Small intestine (tissue), 7 donors: ENCODE data around the gene SHISA6. TPM values are rescaled to one million over a fixed set of nuclear protein-coding genes. Genes with fewer than 3 reads are reported as not detected.
"Not testable (repeated sequence)": the region's sequence is repeated elsewhere in the genome, so short reads cannot be mapped to it uniquely, and the experiment has no call there.

Experiments used
- DNase-seq, 2 donors: peaks; one replicate each; pipeline versions ENCODE4 v3.0.0 to v3.0.0-alpha.2; 2013
- FAIRE-seq: peaks from 2 replicates; lab custom pipeline; 2012; peaks lifted over from hg19 to GRCh38; lab: Jason Lieb, UNC
- H3K27ac ChIP-seq, 3 donors: one replicate each; pipeline ENCODE4 v1.5.1; 2013; ENCODE audit warnings: low read length in 2 of 3, mild to moderate bottlenecking in 2 of 3, control low read depth in 1 of 3, inconsistent platforms in 1 of 3, low read depth in 1 of 3, moderate library complexity in 1 of 3
- H3K27me3 ChIP-seq, 3 donors: one replicate each; pipeline ENCODE4 v1.6.1; 2013; ENCODE audit warnings: low read length in 3 of 3, inconsistent platforms in 1 of 3; ENCODE audit not compliant: control insufficient read depth in 3 of 3, insufficient read depth in 3 of 3
- H3K36me3 ChIP-seq, 3 donors: one replicate each; pipeline ENCODE4 v1.6.1; 2013; ENCODE audit warnings: low read length in 3 of 3, inconsistent platforms in 1 of 3, low read depth in 1 of 3, mild to moderate bottlenecking in 1 of 3, moderate library complexity in 1 of 3; ENCODE audit not compliant: control insufficient read depth in 3 of 3, insufficient read depth in 2 of 3
- H3K4me1 ChIP-seq, 3 donors: one replicate each; pipeline ENCODE4 v1.6.1; 2013; ENCODE audit warnings: low read length in 2 of 3, inconsistent platforms in 1 of 3, low read depth in 1 of 3, mild to moderate bottlenecking in 1 of 3, moderate library complexity in 1 of 3; ENCODE audit not compliant: control insufficient read depth in 3 of 3, insufficient read depth in 2 of 3
- H3K4me3 ChIP-seq, 3 donors: one replicate each; pipeline ENCODE4 v1.5.1; 2013; ENCODE audit warnings: low read length in 3 of 3, control low read depth in 1 of 3, inconsistent platforms in 1 of 3, low read depth in 1 of 3, mild to moderate bottlenecking in 1 of 3, moderate library complexity in 1 of 3
- H3K9me3 ChIP-seq, 2 donors: one replicate each; pipeline ENCODE4 v1.6.1; 2013; ENCODE audit warnings: low read depth in 1 of 2, low read length in 1 of 2; ENCODE audit not compliant: control insufficient read depth in 2 of 2, insufficient read depth in 1 of 2
- WGBS, 3 donors: extraction: QIAGEN DNeasy Blood & Tissue Kit; methylation state at CpG; one replicate each; pipeline ENCODE4 v1.1.7; 2013; 5-methylcytosine and 5-hydroxymethylcytosine counted together
- polyA plus RNA-seq, 4 donors: library from polyadenylated mRNA; stranded (reverse) in 3 of 4; unstranded in 1 of 4; fragments of 200-250 nt in 3 of 4; fragments of 120-200 nt in 1 of 4; gene quantifications; one replicate each; pipeline versions ENCODE4 v1.2.1 to v1.2.3, GENCODE V29; 2013
- donor health status: healthy with polysubstance abuse.
- donor health status: control.
- donor health status: control.
- donor health status: Bipolar disorder and iron deficiency.
- donor health status: healthy.

Gene SHISA6
- polyA plus RNA-seq, 4 donors: 0.04 to 0.24 TPM; not detected in 2

GRCh38 chr17:11309033-11309432, 68.0 kb downstream of the SHISA6 start:
- no peak for DNase-seq
- FAIRE-seq: no peak
- H3K36me3 ChIP-seq: no peaks in the 10 kb centered on the region
- no peak overlapping the region for H3K4me3 ChIP-seq
- no peaks in the 10 kb centered on the region for H3K27me3 ChIP-seq
- no peak overlapping the region for H3K27ac ChIP-seq
- WGBS, 3 donors: 71 to 82% (median 71%) methylated on average over 3 of the region's 3 CpGs
- H3K9me3 ChIP-seq: no peaks in the 10 kb centered on the region
- H3K4me1 ChIP-seq: no peaks in the 10 kb centered on the region

- Histone ChIP-seq H3K4me3 (no peak overlapping the region), H3K36me3 (no peaks in the 10 kb centered on the region), H3K27ac (no peak overlapping the region), H3K27me3 (no peaks in the 10 kb centered on the region), H3K4me1 (no peaks in the 10 kb centered on the region), H3K9me3 (no peaks in the 10 kb centered on the region)
- no peak for DNase-seq
- FAIRE-seq: no peak
Observed at GRCh38 chr17:11309850-11310249, 68.8 kb downstream of the SHISA6 start.

GRCh38 chr17:11316451-11316850, 75.4 kb downstream of the SHISA6 start:
- DNase-seq, H3K9me3 ChIP-seq, H3K27me3 ChIP-seq, H3K4me1 ChIP-seq, FAIRE-seq, H3K36me3 ChIP-seq, H3K27ac ChIP-seq, H3K4me3 ChIP-seq: not testable (repeated sequence)
- 76 to 83% (median 81%) methylated on average over 11 of the region's 11 CpGs for WGBS, 3 donors

DNA sequence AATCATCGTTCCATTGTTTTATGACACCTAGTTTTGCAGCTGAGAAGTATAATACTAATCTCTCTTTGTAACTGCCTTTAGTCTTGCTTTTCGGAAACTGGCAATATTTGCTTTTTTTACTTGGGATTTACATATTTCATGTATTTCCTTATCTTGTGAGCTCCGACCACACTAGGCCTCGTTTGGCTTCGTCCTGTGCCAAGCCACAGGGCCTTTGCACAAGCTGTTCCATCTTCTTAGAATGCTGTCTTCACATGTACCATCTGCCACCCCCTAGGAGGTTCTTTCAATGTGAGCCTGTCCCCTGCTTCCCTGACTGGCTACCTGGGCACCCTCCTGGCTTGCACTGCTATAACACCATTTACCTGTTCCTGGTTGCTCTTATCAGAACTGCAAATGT, 77.2 kb downstream of the SHISA6 start:
- no peak for FAIRE-seq
- no peak overlapping the region for H3K4me3 ChIP-seq
- H3K36me3 ChIP-seq: no peaks in the 10 kb centered on the region
- no peak overlapping the region for H3K27ac ChIP-seq
- no peak for DNase-seq
- no peaks in the 10 kb centered on the region for H3K9me3 ChIP-seq
- H3K4me1 ChIP-seq: no peaks in the 10 kb centered on the region
- WGBS, 3 donors: 75 to 88% (median 77%) methylated on average over 5 of the region's 5 CpGs
- no peaks in the 10 kb centered on the region for H3K27me3 ChIP-seq

- DNase-seq (no peak), FAIRE-seq (no peak)
- no peaks in the 10 kb centered on the region for H3K4me1 ChIP-seq
- no peak overlapping the region for H3K27ac ChIP-seq
- H3K36me3 ChIP-seq: no peaks in the 10 kb centered on the region
- H3K9me3 ChIP-seq: no peaks in the 10 kb centered on the region
- no peaks in the 10 kb centered on the region for H3K27me3 ChIP-seq
- WGBS, 3 donors: 40 to 48% (median 43%) methylated on average over 3 of the region's 3 CpGs
- H3K4me3 ChIP-seq: no peak overlapping the region
Observed at GRCh38 chr17:11319894-11320293, 78.9 kb downstream of the SHISA6 start.

- Histone ChIP-seq H3K27me3 (no peaks in the 10 kb centered on the region), H3K27ac (no peak overlapping the region), H3K36me3 (no peaks in the 10 kb centered on the region), H3K9me3 (no peaks in the 10 kb centered on the region), H3K4me1 (no peaks in the 10 kb centered on the region), H3K4me3 (no peak overlapping the region)
- WGBS, 3 donors: 85 to 89% (median 86%) methylated on average over 11 of the region's 11 CpGs
- DNase-seq (no peak), FAIRE-seq (no peak)
Observed at GRCh38 chr17:11324021-11324420, 83.0 kb downstream of the SHISA6 start.

DNA sequence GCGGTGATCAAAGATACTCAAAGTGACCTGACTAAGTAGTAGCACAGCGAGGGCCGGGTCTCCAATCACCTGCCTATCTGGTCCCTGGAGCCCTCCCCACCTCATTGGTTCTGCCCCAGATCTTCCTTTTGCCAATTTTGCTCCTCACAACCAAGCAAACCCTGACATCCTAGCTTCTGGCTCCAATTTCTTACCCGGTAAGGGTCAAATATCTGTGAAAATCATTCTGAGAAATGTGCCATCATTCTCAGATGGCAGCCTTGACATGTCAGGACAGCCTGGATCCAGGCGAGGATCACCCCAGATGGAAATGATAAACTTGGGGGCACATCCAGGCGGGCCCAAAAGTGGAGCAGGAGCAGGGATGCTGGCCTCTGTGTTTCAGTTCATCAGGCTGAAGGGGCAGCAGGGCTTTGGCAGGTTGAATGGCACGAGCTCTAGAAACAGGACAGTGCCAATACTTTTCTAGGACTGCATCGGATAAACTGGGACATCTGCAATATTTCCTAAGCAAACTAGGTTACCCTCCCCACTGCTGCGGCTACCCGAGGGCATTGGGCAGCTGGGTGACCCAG, 83.9 kb downstream of the SHISA6 start:
- H3K9me3 ChIP-seq: no peaks in the 10 kb centered on the region
- no peak for DNase-seq
- WGBS, 3 donors: 85 to 88% (median 88%) methylated on average over 10 of the region's 10 CpGs
- no peaks in the 10 kb centered on the region for H3K4me1 ChIP-seq
- FAIRE-seq: no peak
- no peaks in the 10 kb centered on the region for H3K27me3 ChIP-seq
- no peak overlapping the region for H3K4me3 ChIP-seq
- no peaks in the 10 kb centered on the region for H3K36me3 ChIP-seq
- no peak overlapping the region for H3K27ac ChIP-seq

DNA sequence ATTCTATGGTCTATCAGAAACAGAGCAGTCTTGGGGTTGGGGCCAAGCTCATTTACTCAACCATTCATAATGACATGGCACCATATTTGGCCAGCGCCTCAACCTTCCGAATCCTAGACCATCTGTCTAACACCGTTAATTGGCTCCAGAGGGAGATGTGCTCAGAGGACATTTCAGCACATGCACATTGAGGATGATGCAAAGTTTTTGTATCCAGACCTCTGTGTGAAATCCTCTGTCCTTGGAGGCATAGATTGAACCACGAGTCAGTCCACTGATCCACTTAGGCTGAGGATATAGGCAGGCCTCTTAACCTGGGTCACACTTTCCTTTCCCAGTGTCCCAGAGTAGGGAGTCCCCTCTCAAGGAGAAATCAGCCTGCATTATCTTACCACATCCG, 85.5 kb downstream of the SHISA6 start:
- 84 to 91% (median 86%) methylated on average over 5 of the region's 5 CpGs for WGBS, 3 donors
- Histone ChIP-seq H3K9me3 (no peaks in the 10 kb centered on the region), H3K36me3 (no peaks in the 10 kb centered on the region), H3K4me3 (no peak overlapping the region), H3K27me3 (no peaks in the 10 kb centered on the region), H3K4me1 (no peaks in the 10 kb centered on the region), H3K27ac (no peak overlapping the region)
- DNase-seq (no peak), FAIRE-seq (no peak)

GRCh38 chr17:11328770-11329169, 87.8 kb downstream of the SHISA6 start:
- H3K27me3 ChIP-seq: no peaks in the 10 kb centered on the region
- WGBS, 3 donors: 56 to 64% (median 60%) methylated on average over 2 of the region's 2 CpGs
- DNase-seq (no peak), FAIRE-seq (no peak)
- H3K4me3 ChIP-seq: no peak overlapping the region
- H3K27ac ChIP-seq: no peak overlapping the region
- H3K36me3 ChIP-seq: no peaks in the 10 kb centered on the region
- H3K4me1 ChIP-seq: no peaks in the 10 kb centered on the region
- no peaks in the 10 kb centered on the region for H3K9me3 ChIP-seq
